ENCODE measurements around the gene RCOR1.
"Not testable (repeated sequence)": the region's sequence is repeated elsewhere in the genome, so short reads cannot be mapped to it uniquely, and the experiment has no call there.

Gene RCOR1

DNA sequence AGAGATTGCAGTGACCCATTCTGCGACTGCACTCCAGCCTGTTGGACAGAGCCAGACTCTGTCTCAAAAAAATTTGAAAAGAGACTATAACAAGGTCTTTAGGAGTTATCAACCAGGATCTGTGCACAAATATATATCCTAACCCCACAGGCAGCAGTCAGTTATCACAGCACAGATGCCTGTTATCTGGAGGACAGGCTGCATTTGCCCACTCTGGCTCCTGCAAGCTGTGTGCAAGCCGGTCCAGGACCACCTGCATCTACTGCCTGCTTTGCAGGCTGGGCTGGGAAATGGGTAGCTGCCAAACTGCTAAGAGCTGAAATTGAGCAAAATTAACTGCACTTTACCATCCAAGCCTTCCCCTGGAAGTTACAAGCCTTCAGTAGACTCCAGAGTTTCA lies 21.4 kb upstream of the RCOR1 start:
- DNase-seq (ENCODE audit: low read depth, low spot score) = no peak

DNA sequence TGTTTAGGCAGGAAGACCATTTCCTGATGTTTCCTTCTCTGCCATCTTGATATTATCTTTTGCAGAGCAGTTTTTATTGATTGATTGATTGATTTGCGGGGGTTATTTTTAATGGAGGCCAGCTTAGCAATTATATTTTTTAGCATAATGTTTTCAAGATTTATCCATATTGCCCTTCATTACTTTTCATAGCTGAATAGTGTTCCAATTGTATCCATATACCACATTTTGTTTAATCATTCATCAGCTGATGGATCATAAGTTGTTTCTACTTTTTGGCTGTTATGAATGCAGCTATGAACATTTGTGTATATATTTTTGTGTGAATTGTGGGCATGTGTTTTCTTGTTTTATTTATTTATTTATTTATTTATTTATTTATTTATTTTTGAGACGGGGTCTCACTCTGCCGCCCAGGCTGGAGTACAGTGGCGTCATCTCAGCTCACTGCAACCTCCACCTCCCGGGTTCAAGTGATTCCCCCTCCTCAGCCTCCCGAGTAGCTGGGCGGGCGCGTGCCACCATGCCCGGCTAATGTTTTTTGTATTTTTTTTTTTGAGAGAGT lies 20.9 kb upstream of the RCOR1 start:
- DNase-seq (ENCODE audit: low read depth, low spot score) = no peak

DNA sequence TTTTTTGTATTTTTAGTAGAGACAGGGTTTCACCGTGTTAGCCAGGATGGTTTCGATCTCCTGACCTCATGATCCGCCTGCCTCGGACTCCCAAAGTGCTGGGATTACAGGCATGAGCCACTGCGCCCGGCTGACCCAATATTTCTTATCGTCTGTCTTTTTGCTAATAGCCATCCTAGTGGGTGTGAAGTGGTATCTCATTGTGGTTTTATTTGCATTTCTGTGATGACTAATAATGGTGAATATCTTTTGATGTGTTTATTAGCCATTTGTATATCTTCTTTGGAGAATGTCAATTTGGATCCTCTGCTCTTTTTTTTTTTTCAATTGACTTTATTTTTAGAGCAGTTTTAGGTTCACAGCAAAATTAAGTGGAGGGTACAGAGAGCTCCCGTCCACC lies 19.3 kb upstream of the RCOR1 start:
- not testable (repeated sequence) for DNase-seq (ENCODE audit: low read depth, low spot score)

DNA sequence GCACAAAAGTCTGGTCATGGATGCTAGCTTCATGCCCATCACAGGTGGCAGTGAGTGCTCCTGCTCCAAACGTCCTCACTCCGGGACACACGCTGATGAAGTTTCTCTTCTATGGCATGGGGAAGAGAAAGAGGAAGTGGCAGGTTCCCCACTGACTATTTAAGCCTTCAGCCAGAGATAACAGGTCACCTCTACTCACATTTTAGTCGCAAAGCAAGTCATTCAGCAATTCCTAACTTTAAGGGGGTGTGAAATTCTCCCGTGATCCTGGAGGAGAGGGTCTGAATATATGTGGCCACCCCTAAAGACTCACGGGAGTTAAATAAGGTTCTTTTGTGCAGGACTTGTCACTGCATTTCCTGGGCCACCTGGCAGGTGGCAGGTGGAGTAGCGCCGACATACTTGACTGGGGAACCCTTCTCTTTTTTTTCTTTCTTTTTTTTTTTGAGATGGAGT lies 18.8 kb upstream of the RCOR1 start:
- DNase-seq (ENCODE audit: low read depth, low spot score) = no peak

DNA sequence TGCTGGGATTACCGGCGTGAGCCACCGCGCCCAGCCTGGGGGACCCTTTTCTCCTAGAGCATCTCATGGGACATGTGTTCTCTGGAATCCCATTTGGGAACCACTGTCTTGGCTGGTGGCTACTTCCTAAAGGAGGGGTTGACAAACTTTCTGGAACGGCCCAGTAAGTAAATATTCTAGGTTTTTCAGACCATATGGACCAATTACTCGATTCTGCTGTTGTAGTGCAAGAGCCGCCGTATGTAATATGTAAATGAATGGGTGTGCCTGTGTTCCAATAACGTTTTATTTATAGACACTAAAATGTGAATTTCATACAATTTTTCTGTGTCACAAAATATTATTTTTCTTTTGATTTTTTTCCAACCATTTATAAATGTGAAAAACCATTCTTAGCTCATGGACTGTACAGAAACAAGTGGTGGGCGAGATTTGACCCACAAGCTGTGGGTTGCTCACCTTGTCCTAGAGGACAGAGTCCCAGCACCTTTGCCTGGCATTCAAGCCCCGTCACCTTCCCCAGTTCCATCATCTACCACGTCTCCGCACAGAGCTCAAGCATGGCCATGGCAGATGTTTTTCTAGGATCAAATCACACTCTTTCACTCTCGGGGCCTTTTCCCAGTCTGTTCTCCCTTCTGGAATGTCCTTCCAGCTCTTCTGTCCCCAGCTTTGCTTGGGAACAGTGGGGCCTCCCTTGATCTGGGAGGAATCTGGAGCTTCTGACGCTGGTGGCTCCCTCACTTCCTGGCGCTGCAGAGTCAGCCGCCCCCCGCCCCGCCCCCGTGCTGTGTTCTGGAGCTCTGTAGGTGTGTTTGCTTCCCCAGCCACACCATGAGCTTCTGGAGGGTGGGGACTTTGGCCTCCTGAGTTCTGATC lies 17.9 kb upstream of the RCOR1 start:
- DNase-seq (ENCODE audit: low read depth, low spot score) = no peak

DNA sequence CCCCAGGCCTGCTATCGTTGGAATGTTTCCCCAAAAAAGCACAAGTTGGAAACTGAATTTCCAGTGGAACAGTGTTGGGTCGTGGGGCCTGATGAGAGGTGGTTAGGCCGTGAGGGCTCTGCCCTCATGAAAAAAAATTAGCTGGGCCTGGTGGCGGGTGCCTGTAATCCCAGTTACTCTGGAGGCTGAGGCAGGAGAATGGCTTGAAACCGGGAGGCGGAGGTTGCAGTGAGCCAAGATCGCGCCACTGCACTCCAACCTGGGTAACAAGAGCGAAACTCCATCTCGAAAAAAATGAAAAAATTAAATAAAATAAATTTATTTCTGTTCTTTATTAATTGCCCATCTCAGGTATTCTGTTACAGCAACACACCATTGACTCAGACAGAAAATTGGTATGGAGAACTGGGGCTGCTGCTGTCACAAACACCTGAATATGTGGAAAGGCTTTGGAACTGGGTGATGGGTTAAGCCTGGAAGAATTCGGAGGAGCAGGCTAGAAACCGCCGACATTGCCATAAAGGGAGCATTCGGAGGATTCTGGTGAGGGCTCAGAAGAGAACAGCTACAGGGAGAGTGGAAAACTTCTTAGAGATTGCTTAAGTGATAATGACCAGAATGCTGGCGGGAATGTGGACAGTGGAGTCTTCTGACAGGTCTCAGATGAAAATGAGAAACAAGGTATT lies 17.1 kb upstream of the RCOR1 start:
- no peak for DNase-seq (ENCODE audit: low read depth, low spot score)

DNA sequence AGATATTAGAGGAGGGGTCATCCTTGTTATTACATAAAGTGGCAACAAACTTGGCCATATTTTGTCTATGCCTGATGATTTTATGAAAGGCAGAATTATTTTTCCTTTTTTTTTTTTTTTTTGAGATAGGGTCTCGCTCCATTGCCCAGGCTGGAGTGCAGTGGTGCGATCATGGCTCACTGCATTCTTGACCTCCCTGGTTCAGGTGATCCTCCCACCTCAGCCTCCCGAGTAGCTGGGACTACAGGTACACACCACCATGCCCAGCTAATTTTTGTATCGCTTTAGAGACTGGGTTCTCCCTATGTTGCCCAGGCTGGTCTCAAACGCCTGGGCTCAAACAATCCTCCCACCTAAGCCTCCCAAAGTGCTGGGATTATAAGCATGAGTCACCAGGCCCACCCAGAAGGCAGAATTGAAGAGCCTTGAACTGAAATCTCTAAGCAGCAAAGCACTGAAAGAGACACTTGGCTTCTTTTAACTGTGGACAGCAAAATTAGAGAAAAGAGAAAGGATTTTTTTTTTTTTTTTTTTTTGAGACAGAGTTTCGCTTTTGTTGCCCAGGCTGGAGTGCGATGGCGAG lies 16.5 kb upstream of the RCOR1 start:
- DNase-seq (ENCODE audit: low read depth, low spot score) = not testable (repeated sequence)

DNA sequence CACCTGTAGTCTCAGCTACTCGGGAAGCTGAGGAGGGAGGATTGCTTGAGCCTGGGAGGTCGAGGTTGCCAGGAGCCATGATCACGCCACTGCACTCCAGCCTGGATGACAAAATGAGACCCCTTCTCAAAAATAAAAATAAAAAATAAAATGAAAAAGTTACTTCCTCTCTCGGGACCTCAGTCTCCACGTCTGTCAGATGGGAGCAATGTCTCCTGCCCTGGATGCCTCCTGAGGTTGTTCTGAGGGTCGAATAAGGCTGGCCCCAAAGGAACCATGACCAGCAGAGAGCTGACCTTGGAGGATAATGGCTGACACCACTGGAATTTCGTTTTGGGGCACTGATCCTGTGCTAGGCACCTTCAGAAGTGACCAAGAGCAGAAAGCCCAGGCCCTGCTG lies 13.6 kb upstream of the RCOR1 start:
- no peak for DNase-seq (ENCODE audit: low read depth, low spot score)

DNA sequence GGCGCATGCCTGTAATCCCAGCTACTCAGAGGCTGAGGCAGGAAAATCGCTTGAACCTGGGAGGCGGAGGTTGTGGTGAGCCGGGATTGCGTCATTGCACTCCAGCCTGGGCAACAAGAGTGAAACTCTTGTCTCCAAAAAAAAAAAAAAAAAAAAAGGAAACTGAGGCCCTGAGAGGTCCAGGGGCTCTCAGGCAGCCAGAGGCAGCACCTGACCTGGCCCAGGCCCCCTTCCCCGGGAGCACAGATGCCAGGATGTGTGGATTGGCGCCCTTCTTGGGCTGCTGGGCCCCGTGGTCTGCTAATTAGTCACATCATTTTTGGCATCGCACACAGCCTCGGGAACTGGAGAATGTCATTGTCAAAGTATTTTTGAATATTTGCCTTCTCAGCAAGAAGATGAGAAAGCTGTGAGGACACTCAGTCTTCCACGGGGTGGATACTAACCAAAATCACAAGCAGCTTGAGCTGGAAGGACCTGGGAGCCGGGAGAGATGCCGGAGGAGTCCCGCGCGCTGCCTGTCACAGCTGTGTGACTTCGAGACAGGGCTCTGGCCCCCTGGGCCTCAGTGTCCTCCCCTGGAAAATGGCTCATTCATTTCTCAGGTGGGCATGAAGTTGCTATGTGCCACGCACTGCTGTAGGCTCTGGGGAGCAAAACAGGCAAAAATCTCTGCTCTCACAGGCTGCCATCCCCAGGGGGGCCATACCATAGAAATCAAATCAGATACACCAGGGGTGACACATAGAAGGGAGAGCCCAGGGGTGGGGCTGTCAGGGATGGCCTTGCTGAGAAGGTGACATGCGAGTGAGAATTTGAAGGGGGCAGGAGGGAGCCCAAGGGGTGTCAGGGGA lies 12.5 kb upstream of the RCOR1 start:
- no peak for DNase-seq (ENCODE audit: low read depth, low spot score)

DNA sequence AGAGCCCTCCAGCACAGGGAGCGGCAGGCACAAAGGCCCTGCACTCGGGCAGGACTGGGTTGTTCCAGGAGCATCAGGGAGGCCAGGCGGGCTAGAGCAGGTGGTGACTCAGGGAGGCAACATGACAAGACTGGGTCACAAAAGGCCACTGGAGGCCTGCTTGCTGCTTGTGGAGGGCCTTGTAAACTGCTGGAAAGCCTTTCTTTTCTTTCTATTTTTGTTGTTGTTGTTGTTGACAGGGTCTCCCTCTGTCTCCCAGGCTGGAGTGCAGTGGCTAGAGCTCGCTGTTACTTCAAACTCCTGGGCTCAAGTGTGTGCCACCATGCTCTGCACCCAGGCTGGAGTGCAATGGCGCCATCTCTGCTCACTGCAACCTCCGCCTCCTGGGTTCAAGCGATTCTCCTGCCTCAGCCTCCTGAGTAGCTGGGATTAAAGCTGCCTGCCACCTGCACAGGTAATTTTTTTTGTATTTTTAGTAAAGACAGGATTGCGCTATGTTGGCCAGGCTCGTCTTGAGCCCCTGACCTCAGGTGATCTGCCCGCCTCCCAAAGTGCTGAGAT lies 11.8 kb upstream of the RCOR1 start:
- no peak for DNase-seq (ENCODE audit: low read depth, low spot score)

DNA sequence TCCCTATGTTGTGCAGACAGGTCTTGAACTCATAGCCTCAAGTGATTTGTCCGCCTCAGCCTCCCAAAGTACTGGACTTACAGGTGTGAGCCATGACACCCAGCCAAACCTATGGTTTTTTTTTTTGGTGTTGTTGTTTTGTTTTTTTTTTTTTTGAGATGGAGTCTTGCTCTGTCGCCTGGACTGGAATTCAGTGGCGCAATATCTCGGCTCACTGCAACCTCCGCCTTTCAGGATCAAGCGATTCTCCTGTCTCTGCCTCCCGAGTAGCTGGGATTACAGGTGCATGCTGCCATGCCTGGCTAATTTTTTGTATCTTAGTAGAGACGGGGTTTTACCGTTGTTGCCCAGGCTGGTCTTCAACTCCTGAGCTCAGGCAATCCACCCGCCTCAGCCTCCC lies 11.3 kb upstream of the RCOR1 start:
- no peak for DNase-seq (ENCODE audit: low read depth, low spot score)

DNA sequence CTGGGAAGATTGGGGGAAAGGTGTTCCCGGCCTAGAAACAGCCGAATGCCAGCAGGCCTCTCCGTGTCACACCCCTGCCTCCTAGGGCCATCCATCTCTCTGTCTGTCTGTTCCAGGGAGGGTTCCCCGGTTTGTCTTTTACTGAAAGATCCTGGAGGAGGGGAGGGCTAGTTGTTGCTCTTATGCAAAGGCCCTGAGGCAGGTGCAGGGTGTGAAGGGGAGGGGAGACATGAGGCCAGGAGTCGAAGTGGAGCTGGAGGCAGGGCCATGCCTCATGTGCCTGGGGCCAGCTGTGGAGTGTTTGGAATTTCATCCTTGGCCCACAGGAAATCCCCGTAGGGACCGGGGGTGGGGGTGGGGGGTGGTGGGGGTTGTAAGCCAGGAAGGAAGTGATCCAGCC lies 8.7 kb upstream of the RCOR1 start:
- no peak for DNase-seq (ENCODE audit: low read depth, low spot score)

DNA sequence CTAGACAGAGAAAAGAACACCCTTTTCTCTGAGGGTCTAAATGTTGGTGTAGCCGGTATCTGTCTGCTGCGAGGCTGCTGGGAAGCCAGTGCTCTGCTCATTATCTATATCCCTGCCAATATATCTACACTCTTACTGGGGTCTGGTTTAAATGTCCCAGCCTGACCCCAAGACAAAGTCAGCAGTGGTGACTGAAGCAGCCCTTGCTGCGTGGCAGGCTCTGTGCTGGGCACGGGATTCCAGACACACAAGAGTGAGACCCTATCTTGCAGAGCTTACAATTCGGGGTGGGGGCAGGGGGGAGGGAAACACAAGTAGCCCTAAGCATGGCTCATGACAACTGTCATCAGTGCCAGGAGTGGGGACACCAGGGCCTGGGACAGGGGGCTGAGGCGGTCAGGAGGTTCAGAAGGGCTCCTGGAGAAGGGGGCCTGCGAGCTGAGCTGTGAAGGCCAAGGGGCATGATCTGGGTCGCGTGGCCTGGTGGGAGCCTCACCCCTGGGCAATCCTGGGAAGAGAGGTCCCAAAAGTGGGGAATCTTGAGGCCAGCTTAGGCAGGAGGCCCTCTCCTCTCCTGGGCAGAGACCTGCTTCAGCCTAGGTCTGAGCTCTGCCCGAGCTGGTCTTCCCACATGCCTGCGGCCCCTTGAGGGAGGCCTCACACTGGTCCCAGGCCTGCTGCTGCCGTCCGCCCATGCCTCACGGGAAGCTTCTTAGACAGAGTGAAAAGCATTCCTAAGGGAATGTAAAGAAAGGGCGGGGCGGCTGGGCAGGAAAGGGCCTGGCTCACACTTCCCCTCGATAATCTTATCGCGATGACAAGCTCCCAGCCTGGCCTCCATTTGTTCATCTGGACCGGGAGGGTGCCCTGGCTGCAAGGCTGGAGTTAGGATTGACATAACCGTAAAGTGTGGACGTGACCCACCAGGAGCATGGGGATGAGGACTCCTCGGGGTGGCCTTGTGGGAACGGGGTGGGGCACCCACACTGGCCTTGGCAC lies 7.3 kb upstream of the RCOR1 start:
- DNase-seq (ENCODE audit: low read depth, low spot score) = no peak

DNA sequence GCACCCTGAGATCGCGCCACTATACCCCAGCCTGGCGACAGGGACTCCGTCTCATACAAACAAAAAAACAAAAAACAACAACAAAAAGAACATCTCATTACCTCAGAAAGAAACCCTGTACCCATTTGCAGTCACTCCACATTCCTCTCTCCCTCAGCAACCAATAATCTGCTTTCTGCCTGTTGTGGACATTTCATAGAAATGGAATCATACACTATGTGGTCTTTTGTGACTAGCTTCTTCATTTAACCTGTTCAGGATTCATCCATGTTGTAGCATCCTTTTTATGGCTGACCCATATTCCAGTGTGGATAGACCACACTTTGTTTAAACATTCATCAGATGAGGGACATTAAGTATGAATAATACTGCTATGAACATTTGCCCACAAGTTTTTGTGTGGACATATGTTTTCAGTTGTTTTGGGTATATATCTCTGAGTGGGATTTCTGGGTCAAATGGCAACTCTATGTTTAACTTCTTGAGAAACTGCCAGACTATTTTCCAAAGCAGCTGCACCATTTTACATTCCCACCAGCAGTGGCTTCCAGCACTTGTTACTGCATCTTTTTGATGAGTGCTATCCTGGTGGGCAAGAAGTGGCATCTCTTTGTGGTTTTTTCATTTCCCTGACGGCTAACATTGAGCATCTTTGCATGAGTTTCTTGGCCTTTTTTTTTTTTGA lies 5.9 kb upstream of the RCOR1 start:
- DNase-seq (ENCODE audit: low read depth, low spot score) = no peak

DNA sequence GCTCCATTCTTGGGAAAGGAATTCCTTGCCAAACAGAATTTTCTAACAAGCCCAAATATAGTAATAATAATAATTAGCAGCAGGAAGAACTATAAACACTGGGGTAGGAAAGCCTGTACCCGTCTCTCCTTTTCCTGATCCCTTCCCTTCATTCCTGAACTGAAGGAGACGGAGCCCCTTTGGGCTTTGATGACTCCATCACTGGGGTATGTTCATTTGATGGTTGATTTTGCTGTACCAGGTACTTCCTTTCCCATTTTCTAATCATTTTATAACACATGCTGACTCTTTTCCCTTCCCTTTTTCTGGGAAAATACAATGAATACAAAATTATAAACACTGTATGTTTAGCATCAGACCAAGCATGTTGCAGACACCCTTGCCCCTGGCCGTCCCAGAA lies 3.6 kb upstream of the RCOR1 start:
- DNase-seq (ENCODE audit: low read depth, low spot score) = no peak

DNA sequence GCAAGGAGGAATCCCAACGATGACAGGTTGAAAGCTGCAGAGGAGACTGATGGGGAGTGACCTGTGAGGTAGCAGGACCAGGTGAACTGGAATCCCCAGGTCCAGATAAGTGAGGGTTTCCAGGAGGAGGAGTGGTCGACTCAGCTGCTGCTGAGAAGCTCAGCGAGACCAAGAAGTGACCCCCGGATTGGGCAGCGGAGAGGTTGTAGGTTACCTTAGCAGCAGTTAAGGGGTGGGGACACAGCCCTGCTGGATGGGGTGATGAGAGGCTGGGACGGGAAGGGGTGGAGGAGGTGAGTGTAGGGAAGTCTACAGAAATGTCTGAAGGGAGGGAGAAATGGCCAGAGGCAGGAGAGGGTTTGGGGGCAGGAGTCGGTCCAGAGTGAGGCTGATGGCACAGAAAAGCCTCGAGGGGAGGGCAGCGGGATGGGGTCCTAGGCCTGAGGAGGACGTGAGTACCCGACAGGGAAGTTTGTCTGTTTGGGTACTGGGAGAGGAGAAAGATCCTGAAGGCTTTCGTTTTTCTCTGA lies 2.6 kb upstream of the RCOR1 start:
- no peak for DNase-seq (ENCODE audit: low read depth, low spot score)

DNA sequence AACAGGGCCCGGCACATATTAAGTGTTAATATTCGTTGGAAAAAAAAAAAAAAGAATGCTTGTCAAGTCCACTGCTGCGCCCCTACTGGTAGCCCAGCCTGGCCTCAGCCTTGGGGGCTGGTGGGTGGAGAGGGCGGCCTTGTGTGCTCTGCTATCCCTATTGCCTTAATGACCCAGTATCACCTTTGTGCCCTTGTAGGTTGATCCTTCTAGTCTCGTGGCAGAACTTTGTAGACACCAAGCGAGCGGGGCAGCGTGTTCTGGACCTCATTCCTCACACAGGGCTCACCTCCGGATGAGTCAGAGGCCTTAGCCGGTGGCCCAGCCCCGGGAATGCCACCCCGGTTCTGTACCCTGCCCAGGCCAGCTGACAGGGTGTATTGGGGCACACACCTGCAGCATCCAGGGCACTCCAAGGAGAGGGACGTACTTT lies 1.8 kb upstream of the RCOR1 start:
- no peak for DNase-seq (ENCODE audit: low read depth, low spot score)

DNA sequence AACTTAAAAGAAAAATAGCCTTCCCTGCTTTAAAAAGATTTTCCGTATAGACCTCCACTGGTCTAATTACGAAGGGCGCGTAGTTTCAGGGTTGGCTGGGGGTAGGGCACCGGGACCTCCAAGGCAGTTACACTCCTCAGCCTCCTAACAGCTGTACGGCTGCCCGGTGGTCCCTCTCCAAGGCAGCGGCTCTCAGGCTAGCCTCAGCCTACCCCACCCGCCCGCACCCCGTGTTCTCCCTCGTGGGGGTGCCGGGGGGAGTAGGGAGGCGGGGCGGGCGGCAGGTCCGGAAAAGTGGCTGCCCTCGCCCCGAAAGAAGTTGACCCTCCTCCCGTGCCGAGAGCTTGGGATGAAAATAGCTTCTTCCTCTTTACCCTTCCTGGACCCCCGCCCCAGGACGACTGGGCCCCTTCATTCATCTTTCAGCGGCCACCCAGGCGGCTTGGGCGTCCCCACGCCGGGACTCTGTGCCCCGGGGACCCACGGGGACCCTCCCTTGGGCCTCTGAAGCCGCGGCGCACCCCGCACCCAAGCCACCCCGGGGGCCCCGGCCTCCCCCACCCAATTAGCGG lies 991 bp upstream of the RCOR1 start:
- DNase-seq (ENCODE audit: low read depth, low spot score) = no peak

DNA sequence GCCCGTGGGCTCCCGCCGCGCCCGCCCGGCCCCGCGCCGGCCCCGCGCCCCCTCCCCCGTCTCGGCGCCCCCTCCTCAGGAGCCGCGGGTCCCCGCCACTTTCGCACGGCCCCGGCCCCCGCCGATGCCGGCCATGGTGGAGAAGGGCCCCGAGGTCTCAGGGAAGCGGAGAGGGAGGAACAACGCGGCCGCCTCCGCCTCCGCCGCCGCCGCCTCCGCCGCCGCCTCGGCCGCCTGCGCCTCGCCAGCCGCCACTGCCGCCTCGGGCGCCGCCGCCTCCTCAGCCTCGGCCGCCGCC lies 263 bp downstream of the RCOR1 start:
- no peak for DNase-seq (ENCODE audit: low read depth, low spot score)

Measured in activated naive CD8-positive, alpha-beta T cell treated with anti-CD3 and anti-CD28 coated beads, Interleukin-2, amount 50 U/mL, for 16 hours (primary cell).